ENCODE measurements around the gene FOXN3.

DNA sequence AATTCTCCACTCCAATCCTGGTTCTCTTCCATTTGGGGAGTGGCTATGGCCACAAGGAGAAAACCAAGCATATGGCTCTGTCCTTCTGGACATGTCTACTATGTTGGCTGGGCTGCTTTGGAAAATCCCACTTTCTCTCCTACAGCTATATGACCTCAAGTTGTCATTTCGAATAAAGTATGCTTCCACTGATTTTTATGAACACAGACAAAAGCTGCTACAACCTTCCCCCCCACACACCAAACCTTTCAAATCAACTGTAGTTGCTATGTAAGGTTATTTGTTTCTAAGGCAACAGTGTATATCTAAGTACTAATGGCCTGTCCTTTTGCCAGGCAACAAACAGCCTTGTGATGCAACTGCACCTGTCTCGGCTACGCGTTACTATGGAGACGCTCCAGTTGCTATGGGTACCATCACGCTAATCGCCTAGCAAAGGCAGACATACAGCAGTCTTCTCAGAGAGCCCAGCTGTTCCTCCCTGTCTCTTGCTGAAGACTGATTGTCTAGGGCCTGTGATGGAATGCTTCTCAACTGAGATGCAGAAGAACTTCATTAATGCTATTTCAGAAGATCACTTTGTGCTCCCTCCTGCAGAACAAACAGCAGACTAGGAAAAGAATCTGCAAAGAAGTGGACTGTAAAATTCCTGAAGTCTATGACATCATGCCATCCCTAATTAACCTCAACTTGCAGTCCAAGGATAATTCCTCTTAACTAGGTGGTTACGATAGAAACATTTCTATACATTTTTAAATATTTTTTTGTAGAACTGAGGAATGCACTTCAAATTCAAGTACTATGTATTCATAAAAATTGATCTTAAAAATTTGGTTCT is 67.6 kb downstream of the FOXN3 start:
- TF ChIP-seq, protein P1, sequence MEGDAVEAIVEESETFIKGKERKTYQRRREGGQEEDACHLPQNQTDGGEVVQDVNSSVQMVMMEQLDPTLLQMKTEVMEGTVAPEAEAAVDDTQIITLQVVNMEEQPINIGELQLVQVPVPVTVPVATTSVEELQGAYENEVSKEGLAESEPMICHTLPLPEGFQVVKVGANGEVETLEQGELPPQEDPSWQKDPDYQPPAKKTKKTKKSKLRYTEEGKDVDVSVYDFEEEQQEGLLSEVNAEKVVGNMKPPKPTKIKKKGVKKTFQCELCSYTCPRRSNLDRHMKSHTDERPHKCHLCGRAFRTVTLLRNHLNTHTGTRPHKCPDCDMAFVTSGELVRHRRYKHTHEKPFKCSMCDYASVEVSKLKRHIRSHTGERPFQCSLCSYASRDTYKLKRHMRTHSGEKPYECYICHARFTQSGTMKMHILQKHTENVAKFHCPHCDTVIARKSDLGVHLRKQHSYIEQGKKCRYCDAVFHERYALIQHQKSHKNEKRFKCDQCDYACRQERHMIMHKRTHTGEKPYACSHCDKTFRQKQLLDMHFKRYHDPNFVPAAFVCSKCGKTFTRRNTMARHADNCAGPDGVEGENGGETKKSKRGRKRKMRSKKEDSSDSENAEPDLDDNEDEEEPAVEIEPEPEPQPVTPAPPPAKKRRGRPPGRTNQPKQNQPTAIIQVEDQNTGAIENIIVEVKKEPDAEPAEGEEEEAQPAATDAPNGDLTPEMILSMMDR (IDR thresholded peaks at IDR 0.05 in 8 of 11, conservative IDR thresholded peaks at IDR 0.05 in 3 of 11): no peak
- TF ChIP-seq POLR2A (IDR thresholded peaks at IDR 0.05): no peak
